Psoas muscle (tissue), 8 donors: ENCODE measurements around the gene DCP2. TPM values are rescaled to one million over a fixed set of nuclear protein-coding genes. Genes with fewer than 3 reads are reported as not detected.
A peak's percentile ranks its signal among the peaks of the same experiment; 100 is the strongest.

Experiments used
- ATAC-seq, 4 donors: fragments of 200-7000 bp; cut with Tn5 transposase; one replicate each; pipeline ENCODE4 v1.9.1; 2020; ENCODE audit warnings: moderate library complexity in 3 of 4, mild to moderate bottlenecking in 2 of 4
- DNase-seq, 2 donors: peaks; one replicate each; pipeline ENCODE4 v3.0.0-alpha.2; 2020
- H3K27ac ChIP-seq: fragments of 200-600 bp; one replicate; pipeline ENCODE4 v1.8.0; 2022
- H3K27me3 ChIP-seq, 3 donors: fragments of 200-600 bp in 1 of 3; one replicate each; pipeline versions ENCODE4 v1.6.1 to v1.8.0; 2013 to 2022; ENCODE audit warnings: low read length in 2 of 3, mild to moderate bottlenecking in 2 of 3, moderate library complexity in 1 of 3; ENCODE audit not compliant: insufficient read depth in 3 of 3
- H3K36me3 ChIP-seq, 2 donors: fragments of 200-600 bp in 1 of 2; one replicate each; pipeline versions ENCODE4 v1.6.1 to v1.8.0; 2013 to 2022; ENCODE audit warnings: low read depth in 1 of 2, mild to moderate bottlenecking in 1 of 2, moderate library complexity in 1 of 2; ENCODE audit not compliant: insufficient read depth in 1 of 2
- H3K4me1 ChIP-seq: fragments of 200-600 bp; one replicate; pipeline ENCODE4 v1.8.0; 2022
- H3K4me3 ChIP-seq: fragments of 200-600 bp; one replicate; pipeline ENCODE4 v1.8.0; 2022; ENCODE audit warnings: mild to moderate bottlenecking
- H3K9me3 ChIP-seq: fragments of 200-600 bp; one replicate; pipeline ENCODE4 v1.8.0; 2022
- CTCF ChIP-seq: fragments of 200-600 bp; IDR thresholded peaks from one replicate; pipeline ENCODE4 v1.8.0; 2022; ENCODE audit warnings: antibody characterized with exemption
- WGBS, 3 donors: extraction: QIAGEN DNeasy Blood & Tissue Kit; methylation state at CpG; one replicate each; pipeline versions ENCODE4 v1.1.6 to v1.1.7; 2013; 5-methylcytosine and 5-hydroxymethylcytosine counted together
- intact Hi-C, 2 donors: fragments of 100-400 bp; cut with DNase I; formaldehyde crosslinking; loops; one replicate each; pipeline versions ENCODE4 v1.11.0 to v1.14.2; 2022
- polyA plus RNA-seq, 3 donors: library from polyadenylated mRNA; stranded (reverse); fragments of 200-250 nt; gene quantifications; one replicate each; pipeline ENCODE4 v1.2.3, GENCODE V29; 2013
- total RNA-seq, 4 donors: library from RNA; stranded (reverse); fragmentation: NEBNext Ultra II Directional in 2 of 4; extraction: Animal tissue kit (Norgen Biotek cat#: 25700) in 2 of 4; gene quantifications; one replicate each; pipeline versions ENCODE4 v1.2.1 to v1.2.4, GENCODE V29; 2021 to 2023
- donor health status: healthy with polysubstance abuse.
- donor health status: DM: no; HTN: no; CAD: no; lungs with moderate emphysema.
- donor health status: Bipolar disorder and iron deficiency.
- donor health status: healthy.
- donor health status: DM: yes; HTN: yes; CAD: no.
- donor health status: DM: no; HTN: no; CAD: no.
- donor health status: DM: no; HTN: no; CAD: no.
- donor health status: DM: yes; HTN: yes; CAD: no.

The DCP2 gene
- total and polyA plus RNA-seq, 7 donors: 4.0 to 41.7 (median 20.2) TPM

GRCh38 chr5:113026211-113026610 is 49.6 kb downstream of the DCP2 start:
- no peak for DNase-seq
- Histone ChIP-seq H3K4me3 (no peak overlapping the region), H3K27ac (no peak overlapping the region), H3K27me3 (no peaks in the 10 kb centered on the region), H3K9me3 (no peaks in the 10 kb centered on the region), H3K4me1 (peaks cover 3% of the 10 kb centered on the region), H3K36me3 (peaks cover 6 to 53% of the 10 kb centered on the region in 2 donors)
- no peak for TF ChIP-seq CTCF
- 90 to 95% (median 93%) methylated on average over 4 of the region's 4 CpGs for WGBS, 3 donors
- intact Hi-C loops: no loop called here
- no peak for ATAC-seq

- Histone ChIP-seq H3K4me1 (no peaks in the 10 kb centered on the region), H3K4me3 (no peak overlapping the region), H3K36me3 (peaks cover 6 to 45% of the 10 kb centered on the region in 2 donors), H3K9me3 (no peaks in the 10 kb centered on the region), H3K27me3 (no peaks in the 10 kb centered on the region), H3K27ac (no peak overlapping the region)
- 80 to 87% (median 87%) methylated on average over 8 of the region's 8 CpGs for WGBS, 3 donors
- ATAC-seq (no peak), DNase-seq (no peak)
- intact Hi-C loops: no loop called here
- TF ChIP-seq CTCF: no peak
Observed at GRCh38 chr5:113027015-113027414, 50.4 kb downstream of the DCP2 start.

- TF ChIP-seq CTCF: no peak
- ATAC-seq (no peak), DNase-seq (no peak)
- WGBS, 3 donors: 87 to 89% (median 89%) methylated on average over 5 of the region's 5 CpGs
- no peaks in the 10 kb centered on the region for H3K27me3 ChIP-seq
- no peak overlapping the region for H3K27ac ChIP-seq
- no peaks in the 10 kb centered on the region for H3K4me1 ChIP-seq
- H3K9me3 ChIP-seq: no peaks in the 10 kb centered on the region
- intact Hi-C loops: no loop called here
- no peak overlapping the region for H3K4me3 ChIP-seq
- peaks cover 6 to 41% of the 10 kb centered on the region in 2 donors for H3K36me3 ChIP-seq
Observed at GRCh38 chr5:113027431-113027830, 50.8 kb downstream of the DCP2 start.

- DNase-seq: no peak
- H3K9me3 ChIP-seq: no peaks in the 10 kb centered on the region
- H3K27ac ChIP-seq: no peak overlapping the region
- WGBS, 3 donors: 60 to 71% (median 61%) methylated on average over 6 of the region's 6 CpGs
- no peaks in the 10 kb centered on the region for H3K27me3 ChIP-seq
- peaks cover 2 to 40% of the 10 kb centered on the region in 2 donors for H3K36me3 ChIP-seq
- H3K4me1 ChIP-seq: no peaks in the 10 kb centered on the region
- TF ChIP-seq CTCF: no peak
- intact Hi-C loops: no loop called here
- peak in 1 of 4 donors; percentile 41 for ATAC-seq
- no peak overlapping the region for H3K4me3 ChIP-seq
Observed at GRCh38 chr5:113029614-113030013, 53.0 kb downstream of the DCP2 start.

- Histone ChIP-seq H3K27me3 (no peaks in the 10 kb centered on the region), H3K27ac (no peak overlapping the region), H3K4me3 (no peak overlapping the region), H3K4me1 (no peaks in the 10 kb centered on the region), H3K9me3 (no peaks in the 10 kb centered on the region), H3K36me3 (peaks cover 1 to 31% of the 10 kb centered on the region in 2 donors)
- WGBS, 3 donors: 77 to 79% (median 78%) methylated on average over 8 of the region's 8 CpGs
- TF ChIP-seq CTCF: no peak
- ATAC-seq (no peak), DNase-seq (no peak)
- intact Hi-C loops: no loop called here
Observed at GRCh38 chr5:113031104-113031503, 54.5 kb downstream of the DCP2 start.
